Fibroblast of lung (primary cell): Measurements from ENCODE around the gene SSR2.

Experiments
- CTCF ChIP-seq, 2 donors: IDR thresholded peaks in 1 of 2; conservative IDR thresholded peaks in 1 of 2; 1 replicate in 1 of 2; 2 replicates in 1 of 2; pipeline ENCODE4 v1.5.1; 2011 to 2012; ENCODE audit warnings: low read length in 2 of 2, control low read depth in 1 of 2, inconsistent platforms in 1 of 2, low read depth in 1 of 2, mild to moderate bottlenecking in 1 of 2
- EZH2 ChIP-seq: IDR thresholded peaks from 2 replicates; pipeline ENCODE4 v1.5.1; 2012; ENCODE audit warnings: low read length, control low read depth, mild to moderate bottlenecking; ENCODE audit errors: missing control alignments

GRCh38 chr1:155973723-155974122, 47.0 kb downstream of the SSR2 start:
- TF ChIP-seq CTCF (conservative IDR thresholded peaks at IDR 0.05 in 1 of 2, IDR thresholded peaks at IDR 0.05 in 1 of 2; ENCODE audit: low read depth in 1 of 2, low read length in 2 of 2): no peak
- no peak for TF ChIP-seq EZH2
